Myocyte (in vitro differentiated cells): ENCODE measurements around the gene ERO1B. TPM values are rescaled to one million over a fixed set of nuclear protein-coding genes. Genes with fewer than 3 reads are reported as not detected.

Experiments
- DNase-seq: peaks from one replicate; pipeline ENCODE4 v3.0.0-alpha.2; 2012; ENCODE audit warnings: low read depth
- total RNA-seq: library from RNA; depleted of rRNA; stranded (reverse); fragments of >200 nt; gene quantifications from 2 replicates; pipeline ENCODE4 v1.2.3, GENCODE V29; 2014

ERO1B gene
- total RNA-seq, 1 donor from 2014 or later = 3.9 TPM

- no peak for DNase-seq
Observed at GRCh38 chr1:236301080-236301957, 19.6 kb upstream of the ERO1B start.

DNA sequence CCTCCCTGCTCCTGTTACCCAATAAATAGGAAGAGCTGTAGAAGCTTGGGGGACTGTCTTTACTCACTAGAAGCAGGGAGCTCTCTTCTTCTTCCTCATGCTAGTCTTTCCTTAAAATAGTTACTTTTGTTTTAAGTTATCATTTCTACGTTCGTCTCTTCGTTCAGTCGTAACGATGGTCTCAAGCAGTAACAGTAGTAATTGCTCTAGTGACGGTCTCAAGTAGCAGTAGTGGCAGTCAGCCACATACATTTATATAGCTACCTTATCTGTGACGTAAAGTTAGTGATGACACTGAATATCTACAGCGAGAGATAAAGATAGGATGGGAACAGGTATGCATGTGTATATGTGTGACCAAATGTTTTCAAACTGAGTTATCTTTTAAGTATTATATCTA lies 15.4 kb upstream of the ERO1B start:
- no peak for DNase-seq

DNA sequence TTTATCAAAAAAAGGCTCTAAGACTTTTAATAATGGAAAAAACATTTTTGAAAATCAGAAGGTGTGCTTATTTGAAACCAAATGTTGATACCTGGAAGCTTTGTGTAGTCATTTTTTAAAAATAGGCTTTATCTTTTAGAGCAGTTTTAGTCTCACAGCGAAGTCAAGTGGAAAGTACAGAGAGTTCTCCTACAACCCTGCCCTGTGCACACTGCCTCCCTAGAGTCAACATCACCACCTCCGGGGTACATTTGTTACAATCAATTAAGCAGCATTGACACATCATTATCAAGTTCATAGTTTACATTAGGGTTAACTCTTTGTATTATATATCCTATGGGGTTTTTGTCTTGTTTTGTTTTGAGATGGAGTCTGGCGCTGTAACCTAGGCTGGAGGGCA lies 10.7 kb upstream of the ERO1B start:
- DNase-seq = no peak

DNA sequence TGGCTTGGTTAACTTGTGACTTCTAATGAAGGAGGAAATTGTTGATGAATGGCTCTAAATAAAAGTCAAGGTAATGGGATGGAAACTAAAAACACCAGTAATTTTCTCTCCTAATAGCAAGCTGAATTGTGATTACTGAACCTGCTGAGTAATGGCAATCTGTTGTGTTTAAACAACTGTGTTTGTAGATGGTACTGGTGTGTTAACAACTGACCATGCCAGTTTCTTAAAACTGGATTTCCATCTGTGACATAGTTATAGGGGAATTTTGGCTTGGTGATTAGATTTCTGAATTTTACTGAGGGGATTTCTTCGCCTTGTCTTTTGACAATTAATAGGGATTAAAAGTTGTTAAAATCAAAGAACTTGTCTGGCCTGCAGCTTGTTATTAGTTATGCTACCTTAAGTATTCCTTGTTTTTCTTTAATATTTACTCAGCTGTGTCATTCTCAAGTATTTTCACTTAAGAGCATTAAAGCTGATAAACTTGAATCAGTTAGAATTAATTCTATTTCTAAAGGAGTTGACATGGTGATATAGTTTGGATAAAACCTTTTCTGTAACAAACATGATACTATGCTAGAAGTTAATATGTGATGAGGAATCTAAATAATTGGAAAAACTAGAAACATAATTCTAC lies 7.9 kb upstream of the ERO1B start:
- DNase-seq = no peak

GRCh38 chr1:236288620-236288976 lies 6.8 kb upstream of the ERO1B start:
- DNase-seq = no peak

DNA sequence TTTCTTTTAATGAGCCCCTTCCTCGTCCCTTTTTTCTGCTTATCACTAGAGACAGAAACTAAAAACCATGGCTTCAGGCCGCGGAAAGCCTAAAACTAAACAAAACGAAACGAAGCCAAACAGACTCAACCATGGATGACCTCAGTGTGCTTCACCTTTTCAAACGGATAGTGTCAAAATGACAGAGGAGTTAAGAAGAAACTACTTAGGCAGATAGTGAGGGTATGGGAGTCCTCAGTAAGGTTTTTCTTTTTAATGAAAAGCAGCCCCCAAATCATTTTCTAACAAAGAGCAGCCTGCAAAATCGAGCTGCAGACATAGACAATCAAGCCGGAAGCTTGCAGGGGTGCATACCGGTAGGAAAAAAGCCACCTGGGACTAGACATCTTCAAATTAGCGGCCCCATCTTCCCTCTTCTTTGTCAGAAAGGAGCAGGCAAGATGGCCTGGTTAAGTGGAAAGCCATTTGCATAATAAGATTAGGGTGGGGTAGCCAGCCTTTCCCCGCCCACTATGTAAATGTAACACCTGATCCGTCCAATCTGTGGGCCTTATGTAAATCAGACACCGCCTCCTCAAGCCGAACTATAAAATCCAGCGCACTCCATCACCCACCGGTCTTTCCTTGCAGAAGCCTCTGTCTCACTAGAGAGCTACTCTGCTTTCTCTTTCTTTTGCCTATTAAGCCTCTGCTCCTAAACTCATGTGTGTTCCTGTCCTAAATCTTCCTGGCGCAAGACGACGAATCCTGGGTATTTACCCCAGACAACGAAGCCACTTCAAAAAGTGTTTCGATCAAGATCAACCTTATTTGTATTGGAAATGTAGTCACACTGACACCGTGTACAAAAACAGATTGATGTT lies 6.2 kb upstream of the ERO1B start:
- DNase-seq = no peak

GRCh38 chr1:236287356-236287755 lies 5.6 kb upstream of the ERO1B start:
- DNase-seq = no peak

DNA sequence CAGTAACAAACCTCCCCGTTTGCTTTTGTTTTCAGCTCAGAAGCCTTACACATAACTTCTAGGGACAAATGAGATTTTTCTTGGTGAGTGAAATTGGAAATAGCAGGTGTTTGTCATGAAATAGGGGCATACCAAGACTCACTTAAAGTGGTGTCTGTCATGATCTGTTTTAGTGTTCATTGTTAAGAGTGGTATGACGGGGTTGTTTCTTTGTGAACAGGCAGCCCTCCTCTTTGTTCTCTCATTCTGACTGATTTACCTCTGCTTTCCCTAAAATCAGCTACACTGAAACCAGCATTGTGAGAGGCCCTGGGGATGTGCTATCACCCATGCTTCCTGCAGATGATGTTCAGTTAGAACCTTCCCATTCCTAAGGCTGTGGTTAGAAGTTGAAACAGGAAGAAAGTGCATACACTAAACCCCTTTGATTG lies 2.5 kb upstream of the ERO1B start:
- no peak for DNase-seq

DNA sequence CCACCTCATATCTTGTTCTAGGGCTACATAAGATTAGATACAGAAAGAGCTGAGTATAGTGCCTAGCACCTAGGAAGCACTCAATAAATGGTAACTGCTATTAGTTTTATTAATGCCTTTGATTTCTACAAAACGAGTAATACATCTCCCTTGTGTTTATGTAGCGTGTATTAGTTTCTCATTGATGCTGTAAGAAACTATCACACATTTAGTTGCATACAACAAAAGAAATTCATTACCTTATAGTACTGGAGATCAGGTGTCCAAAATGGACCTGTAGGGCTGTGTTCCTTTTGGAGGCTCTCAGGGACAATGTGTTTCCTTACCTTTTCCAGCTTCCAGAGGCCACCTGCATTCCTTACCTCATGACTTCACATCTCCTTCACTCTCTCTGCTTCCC lies 961 bp upstream of the ERO1B start:
- no peak for DNase-seq

DNA sequence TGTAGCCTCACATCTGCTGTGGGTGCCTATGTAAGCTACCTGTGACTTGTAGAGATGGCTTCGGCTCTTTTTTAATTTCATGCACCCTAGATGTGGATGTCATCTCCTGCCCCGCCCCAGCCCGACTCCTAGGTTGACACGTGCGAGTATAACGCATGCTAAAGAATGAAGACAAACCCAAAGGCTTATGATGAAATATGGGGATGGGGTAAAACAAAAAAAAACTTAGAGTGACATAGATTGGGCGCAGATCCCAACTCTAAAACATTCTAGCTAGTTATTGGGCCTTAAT lies 613 bp upstream of the ERO1B start:
- DNase-seq = no peak

DNA sequence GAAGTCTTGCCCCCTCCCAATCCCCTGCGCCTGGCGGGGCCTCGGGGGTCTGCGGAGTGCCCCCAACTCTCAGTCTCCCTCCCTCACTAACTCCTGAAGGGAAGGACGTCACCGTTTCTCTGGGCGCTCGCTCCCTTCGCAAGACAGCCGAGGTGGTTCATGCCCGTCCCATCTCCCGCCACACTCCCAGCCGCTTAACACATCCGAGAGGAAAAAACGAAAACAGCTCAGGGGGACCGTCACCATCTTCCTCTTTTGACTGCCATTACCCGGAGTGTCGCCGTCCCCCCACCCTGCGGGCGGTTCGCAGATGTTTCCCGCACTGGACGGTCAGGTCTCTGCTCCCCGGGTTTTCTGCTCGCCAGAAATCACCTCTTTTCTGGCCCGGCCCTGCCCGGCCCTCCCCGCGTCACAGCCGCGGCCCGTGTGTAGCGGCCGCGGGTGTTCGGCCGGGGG lies 532 bp downstream of the ERO1B start:
- DNase-seq = no peak

DNA sequence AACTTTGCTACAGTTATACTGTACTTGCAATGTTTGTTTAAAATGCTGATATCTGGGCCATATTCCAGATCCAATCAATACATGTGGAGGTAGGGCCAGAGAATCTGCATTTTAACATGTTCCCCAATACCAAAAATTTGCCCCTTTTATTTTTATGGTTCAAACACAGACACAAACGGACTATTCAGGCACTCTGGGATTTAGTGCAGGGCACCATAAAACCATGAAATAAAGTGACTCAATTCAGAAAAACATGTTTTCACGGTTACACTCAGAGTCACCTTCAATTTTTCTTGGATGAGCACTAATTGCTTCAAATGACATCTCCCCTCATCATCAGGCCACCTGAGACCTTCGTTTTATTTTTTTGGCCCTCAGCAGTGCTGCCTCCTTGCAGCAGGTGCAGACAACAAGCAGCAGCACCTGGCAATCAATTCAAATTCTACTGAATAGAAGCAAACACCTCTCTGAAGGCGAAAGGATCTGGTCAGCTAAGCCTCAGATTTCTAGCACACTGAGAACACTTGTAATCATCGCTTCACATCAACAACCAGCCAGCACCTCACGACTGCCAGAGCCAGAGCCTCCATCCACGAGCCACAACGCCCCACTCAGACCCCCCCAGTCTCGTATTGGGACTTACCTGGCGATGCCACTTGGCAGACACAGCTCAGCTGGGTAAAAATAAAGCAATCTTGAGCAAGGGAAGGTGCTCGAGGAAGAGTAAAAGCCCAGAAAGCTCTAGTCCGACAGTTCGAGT lies 1.1 kb downstream of the ERO1B start:
- DNase-seq = no peak

DNA sequence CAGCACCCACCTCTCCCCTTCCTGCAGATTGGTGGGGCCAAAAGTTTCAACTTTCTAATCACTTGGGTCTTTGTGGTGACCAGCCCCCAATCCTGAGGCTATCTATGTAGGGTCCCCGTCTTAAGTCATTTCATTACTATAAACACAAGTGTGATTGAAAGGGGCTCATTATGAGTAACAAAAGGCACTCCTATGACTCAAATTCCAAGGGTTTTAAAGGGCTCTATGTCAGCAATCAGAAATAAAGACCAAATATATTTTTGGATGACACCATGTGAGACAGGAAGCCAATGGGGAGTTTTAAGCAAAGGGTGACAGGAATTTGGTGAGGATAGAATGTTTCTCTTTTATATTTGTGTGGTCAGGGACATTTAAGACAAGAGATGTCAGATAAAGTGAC lies 6.2 kb downstream of the ERO1B start:
- DNase-seq = no peak

DNA sequence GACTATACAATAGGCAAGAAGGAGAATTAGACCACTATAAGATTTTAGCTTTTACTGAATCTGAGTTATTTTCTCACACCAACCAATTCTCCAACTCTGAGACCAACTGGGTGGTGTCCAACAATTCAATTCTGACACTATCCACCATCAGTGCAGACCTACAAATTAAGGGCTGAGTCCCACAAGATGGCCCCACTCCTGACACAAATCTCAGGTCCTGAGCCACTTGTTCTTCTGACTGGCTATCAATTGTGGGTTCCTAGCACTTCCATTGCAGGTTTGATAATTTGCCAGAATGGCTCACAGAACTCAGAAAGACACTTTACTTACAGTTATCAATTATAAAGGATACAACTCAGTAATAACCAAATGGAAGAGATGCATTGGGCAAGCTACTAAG lies 6.7 kb downstream of the ERO1B start:
- DNase-seq = no peak

DNA sequence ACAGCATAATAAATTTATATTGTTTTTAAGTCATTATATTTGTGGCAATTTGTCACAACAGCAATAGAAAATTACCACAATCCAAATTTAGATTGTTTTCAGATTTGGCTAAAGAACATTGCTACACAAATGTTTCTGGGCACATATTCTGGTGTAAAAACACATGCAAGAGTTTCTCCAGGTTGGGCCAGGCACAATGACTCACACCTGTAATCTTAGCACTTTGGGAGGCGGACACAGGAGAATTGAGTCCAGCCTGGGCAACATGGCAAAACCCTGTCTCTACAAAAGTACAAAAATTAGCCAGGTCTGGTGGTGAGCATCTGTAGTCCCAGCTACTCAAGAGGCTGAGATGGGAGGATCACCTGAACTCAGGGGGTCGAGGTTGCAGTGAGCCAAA lies 8.4 kb downstream of the ERO1B start:
- DNase-seq = no peak

GRCh38 chr1:236269439-236269838 lies 12.3 kb downstream of the ERO1B start:
- no peak for DNase-seq

DNA sequence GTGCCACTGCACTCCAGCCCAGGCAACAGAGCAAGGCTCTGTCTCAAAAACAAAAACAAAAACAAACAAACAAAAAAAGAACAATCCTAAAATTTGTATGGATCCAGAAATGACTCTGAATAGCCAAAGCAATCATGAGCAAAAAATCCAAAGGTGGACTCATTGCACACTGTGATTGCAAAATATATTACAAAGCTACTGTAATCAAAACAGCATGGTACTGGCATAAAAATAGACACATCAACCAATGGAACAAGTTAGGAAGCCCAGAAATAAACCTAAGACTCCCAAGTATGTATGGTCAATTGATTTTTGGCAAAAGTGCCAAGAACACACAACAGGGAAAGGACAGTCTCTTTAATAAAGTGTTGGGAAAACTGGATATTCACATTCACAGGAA lies 19.9 kb downstream of the ERO1B start:
- DNase-seq = no peak

DNA sequence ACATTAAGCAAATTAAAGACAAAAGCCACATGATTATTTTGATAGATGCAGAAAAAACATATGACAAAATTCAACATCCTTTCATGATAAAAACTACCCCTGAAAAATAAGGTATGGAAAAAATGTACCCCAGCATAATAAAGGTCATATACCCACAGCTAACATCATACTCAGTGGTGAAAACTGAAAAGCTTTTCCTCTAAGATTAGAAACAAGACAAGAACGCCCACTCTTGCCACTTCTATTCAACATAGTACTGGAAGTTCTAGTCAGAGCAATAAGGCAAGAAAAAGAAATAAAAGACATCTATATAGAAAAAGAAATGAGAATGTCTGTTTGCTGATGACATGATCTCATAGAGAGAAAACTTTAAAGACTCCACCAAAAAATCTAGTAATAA lies 20.7 kb downstream of the ERO1B start:
- no peak for DNase-seq

- no peak for DNase-seq
Observed at GRCh38 chr1:236259043-236259442, 22.7 kb downstream of the ERO1B start.

DNA sequence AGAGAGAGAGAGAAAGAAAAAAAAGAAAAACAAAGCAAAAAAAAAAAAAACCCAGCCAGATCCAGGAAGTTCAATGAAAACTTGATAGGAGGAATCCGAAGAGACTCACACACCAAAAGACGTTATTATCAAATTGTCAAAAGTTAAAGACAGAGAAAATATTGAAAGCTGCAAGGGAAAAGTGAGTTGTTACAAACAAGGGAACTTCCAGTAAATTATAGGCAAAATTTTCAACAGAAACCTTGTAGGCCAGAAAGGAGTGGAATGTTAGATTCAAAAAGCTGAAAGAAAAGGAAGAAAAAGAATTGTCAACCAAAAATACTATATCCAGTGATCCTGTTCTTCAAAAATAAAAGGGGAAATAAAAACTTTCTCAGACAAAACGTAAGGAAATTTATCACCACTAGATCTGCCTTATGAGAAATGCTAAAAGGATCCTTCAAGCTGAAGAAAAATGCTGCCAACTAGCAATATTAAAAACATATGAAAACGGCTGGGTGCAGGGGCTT lies 23.6 kb downstream of the ERO1B start:
- no peak for DNase-seq

DNA sequence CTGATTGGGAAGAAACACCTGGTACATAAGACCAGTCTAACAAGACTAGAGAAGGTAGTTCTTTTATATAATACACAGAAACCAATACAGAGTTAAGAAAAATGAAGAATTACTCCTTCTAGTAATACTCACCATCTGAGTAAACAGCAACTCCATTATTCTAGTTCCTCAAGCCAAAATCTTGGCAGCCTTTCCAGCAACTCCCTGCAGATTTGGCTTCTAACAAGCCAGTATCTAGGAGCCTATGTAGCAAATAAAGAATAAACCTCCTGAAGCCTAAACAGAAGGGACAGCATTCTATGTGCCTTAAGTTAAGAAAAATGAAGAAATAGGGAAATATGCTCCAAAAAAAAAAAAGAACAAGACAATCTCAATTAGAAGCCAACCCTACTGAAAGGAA lies 24.5 kb downstream of the ERO1B start:
- no peak for DNase-seq
